ENCODE data around the gene AATK.

The AATK gene

GRCh38 chr17:81192386-81193050 lies 26.5 kb upstream of the AATK start:
- ATAC-seq = no peak
- no peak for TF ChIP-seq ESRRG (CRISPR knock-in tag; IDR thresholded peaks at IDR 0.05)
- TF ChIP-seq ZFP3 (CRISPR knock-in tag; IDR thresholded peaks at IDR 0.05) = no peak
- TF ChIP-seq PPARA (CRISPR knock-in tag; IDR thresholded peaks at IDR 0.05; ENCODE audit: borderline replicate concordance) = no peak
- TF ChIP-seq ZFP30 (CRISPR knock-in tag; IDR thresholded peaks at IDR 0.05) = no peak
- TF ChIP-seq SNAI2 (CRISPR knock-in tag; IDR thresholded peaks at IDR 0.05) = no peak
- TF ChIP-seq ZNF8 (CRISPR knock-in tag; IDR thresholded peaks at IDR 0.05) = no peak
- no peak for TF ChIP-seq TSHZ2 (CRISPR knock-in tag; IDR thresholded peaks at IDR 0.05)
- TF ChIP-seq ZNF565 (CRISPR knock-in tag; conservative IDR thresholded peaks at IDR 0.05; ENCODE audit: low read depth) = no peak
- no peak for TF ChIP-seq TCF4 (CRISPR knock-in tag; IDR thresholded peaks at IDR 0.05; ENCODE audit: borderline replicate concordance)
- TF ChIP-seq TOX (CRISPR knock-in tag; IDR thresholded peaks at IDR 0.05; ENCODE audit: borderline replicate concordance) = no peak
- no peak for TF ChIP-seq CSDC2 (CRISPR knock-in tag; IDR thresholded peaks at IDR 0.05)
- no peak for TF ChIP-seq ARNTL (CRISPR knock-in tag; IDR thresholded peaks at IDR 0.05; ENCODE audit: borderline replicate concordance, low read depth)

GRCh38 chr17:81191646-81192045 lies 25.6 kb upstream of the AATK start:
- no peak for ATAC-seq
- TF ChIP-seq PATZ1 (CRISPR knock-in tag; IDR thresholded peaks at IDR 0.05; ENCODE audit: borderline replicate concordance) = no peak

GRCh38 chr17:81191116-81191515 lies 25.1 kb upstream of the AATK start:
- TF ChIP-seq CSDC2 (CRISPR knock-in tag; IDR thresholded peaks at IDR 0.05) = no peak
- no peak for TF ChIP-seq GLIS3 (CRISPR knock-in tag; IDR thresholded peaks at IDR 0.05)
- no peak for TF ChIP-seq TSHZ2 (CRISPR knock-in tag; IDR thresholded peaks at IDR 0.05)
- TF ChIP-seq ZFP3 (CRISPR knock-in tag; IDR thresholded peaks at IDR 0.05) = no peak
- no peak for TF ChIP-seq ZNF565 (CRISPR knock-in tag; conservative IDR thresholded peaks at IDR 0.05; ENCODE audit: low read depth)
- TF ChIP-seq TCF4 (CRISPR knock-in tag; IDR thresholded peaks at IDR 0.05; ENCODE audit: borderline replicate concordance) = no peak
- TF ChIP-seq ZNF70 (CRISPR knock-in tag; IDR thresholded peaks at IDR 0.05) = no peak
- no peak for TF ChIP-seq RARB (CRISPR knock-in tag; IDR thresholded peaks at IDR 0.05)
- ATAC-seq = no peak

- TF ChIP-seq ZFP3 (CRISPR knock-in tag; IDR thresholded peaks at IDR 0.05) = no peak
- TF ChIP-seq PPARA (CRISPR knock-in tag; IDR thresholded peaks at IDR 0.05; ENCODE audit: borderline replicate concordance) = no peak
- TF ChIP-seq ZNF565 (CRISPR knock-in tag; conservative IDR thresholded peaks at IDR 0.05; ENCODE audit: low read depth) = no peak
- TF ChIP-seq CSDC2 (CRISPR knock-in tag; IDR thresholded peaks at IDR 0.05) = no peak
- no peak for TF ChIP-seq TOX (CRISPR knock-in tag; IDR thresholded peaks at IDR 0.05; ENCODE audit: borderline replicate concordance)
- no peak for ATAC-seq
Measured at GRCh38 chr17:81190591-81190990, 24.6 kb upstream of the AATK start.

- ATAC-seq = peak; percentile 56
- TF ChIP-seq TOX (CRISPR knock-in tag; IDR thresholded peaks at IDR 0.05; ENCODE audit: borderline replicate concordance) (no peak), ESRRG (CRISPR knock-in tag; IDR thresholded peaks at IDR 0.05) (no peak), PPARA (CRISPR knock-in tag; IDR thresholded peaks at IDR 0.05; ENCODE audit: borderline replicate concordance) (no peak), GLIS3 (CRISPR knock-in tag; IDR thresholded peaks at IDR 0.05) (no peak), ZC3H10 (CRISPR knock-in tag; IDR thresholded peaks at IDR 0.05) (no peak), TSHZ2 (CRISPR knock-in tag; IDR thresholded peaks at IDR 0.05) (no peak), OSR1 (CRISPR knock-in tag; IDR thresholded peaks at IDR 0.05) (no peak), CSDC2 (CRISPR knock-in tag; IDR thresholded peaks at IDR 0.05) (no peak)
Measured at GRCh38 chr17:81189670-81190530, 23.9 kb upstream of the AATK start.

Data from SK-N-SH treated with all-trans-retinoic acid at 6 μM for 48 hours (cell line).